WERI-Rb-1 (cell line): ENCODE measurements around the gene IBA57.

Experiments used
- DNase-seq: peaks from one replicate; pipeline ENCODE4 v3.0.0-alpha.2; 2020
- H3K27ac ChIP-seq: fragments of 250-450 bp; sonication (Bioruptor Pico); 2 replicates; pipeline ENCODE4 v1.5.1; 2020; ENCODE audit warnings: mild to moderate bottlenecking, moderate library complexity
- H3K27me3 ChIP-seq: fragments of 250-450 bp; sonication (Bioruptor Pico); 2 replicates; pipeline ENCODE4 v1.5.1; 2021; ENCODE audit warnings: mild to moderate bottlenecking, low read depth, moderate library complexity; ENCODE audit not compliant: insufficient read depth, severe bottlenecking
- H3K36me3 ChIP-seq: fragments of 250-450 bp; sonication (Bioruptor Pico); 2 replicates; pipeline ENCODE4 v1.5.1; 2020; ENCODE audit warnings: mild to moderate bottlenecking, moderate library complexity
- H3K4me3 ChIP-seq: 2 replicates; pipeline ENCODE4 v1.5.1; 2011; ENCODE audit warnings: low read depth, mild to moderate bottlenecking, control low read depth, low read length
- H3K9me3 ChIP-seq: fragments of 250-450 bp; sonication (Bioruptor Pico); 2 replicates; pipeline ENCODE4 v1.5.1; 2021; ENCODE audit warnings: mild to moderate bottlenecking, moderate library complexity; ENCODE audit not compliant: severe bottlenecking
- CTCF ChIP-seq: IDR thresholded peaks from 2 replicates; pipeline ENCODE4 v1.5.1; 2011; ENCODE audit warnings: low read depth, mild to moderate bottlenecking, control low read depth, inconsistent platforms, low read length

IBA57 gene

GRCh38 chr1:228207381-228207810, 41.8 kb downstream of the IBA57 start:
- Histone ChIP-seq H3K9me3 (no peaks in the 10 kb centered on the region), H3K27me3 (no peaks in the 10 kb centered on the region), H3K4me3 (no peak overlapping the region), H3K27ac (no peak overlapping the region), H3K36me3 (no peaks in the 10 kb centered on the region)
- no peak for DNase-seq
- no peak for TF ChIP-seq CTCF

- no peak for TF ChIP-seq CTCF
- Histone ChIP-seq H3K9me3 (no peaks in the 10 kb centered on the region), H3K27me3 (no peaks in the 10 kb centered on the region), H3K36me3 (no peaks in the 10 kb centered on the region), H3K4me3 (no peak within 1 kb of the TSS), H3K27ac (no peak within 1 kb of the TSS)
- DNase-seq = no peak
Measured at GRCh38 chr1:228207851-228208821, 42.5 kb downstream of the IBA57 start, which contains the start of gene OBSCN. OBSCN (plus strand) TSS chr1:228208044; CDS start chr1:228211784, 3,740 bp downstream.

GRCh38 chr1:228208831-228209551, 43.4 kb downstream of the IBA57 start:
- H3K27ac ChIP-seq = no peak overlapping the region; the same call in 1 of the 2 replicates
- H3K27me3 ChIP-seq = no peaks in the 10 kb centered on the region
- DNase-seq = no peak
- H3K36me3 ChIP-seq = no peaks in the 10 kb centered on the region
- TF ChIP-seq CTCF = no peak
- H3K9me3 ChIP-seq = no peaks in the 10 kb centered on the region
- H3K4me3 ChIP-seq = no peak overlapping the region

- no peak for TF ChIP-seq CTCF
- Histone ChIP-seq H3K36me3 (no peaks in the 10 kb centered on the region), H3K27ac (peak overlapping the region; percentile 57), H3K4me3 (no peak overlapping the region), H3K9me3 (no peaks in the 10 kb centered on the region), H3K27me3 (no peaks in the 10 kb centered on the region)
- no peak for DNase-seq
Measured at GRCh38 chr1:228209657-228210056, 44.1 kb downstream of the IBA57 start.

- H3K27me3 ChIP-seq = no peaks in the 10 kb centered on the region
- no peak overlapping the region for H3K4me3 ChIP-seq
- no peak for TF ChIP-seq CTCF
- peak overlapping the region; percentile 57 for H3K27ac ChIP-seq
- peak; percentile 69 for DNase-seq
- H3K36me3 ChIP-seq = no peaks in the 10 kb centered on the region
- no peaks in the 10 kb centered on the region for H3K9me3 ChIP-seq
Measured at GRCh38 chr1:228210076-228210651, 44.6 kb downstream of the IBA57 start.
